Colon (tissue), 2 donors: ENCODE measurements around the gene PAPLN.
"Not testable (repeated sequence)": the region's sequence is repeated elsewhere in the genome, so short reads cannot be mapped to it uniquely, and the experiment has no call there.

Experiments used
- FAIRE-seq: peaks from 2 replicates; lab custom pipeline; 2012; peaks lifted over from hg19 to GRCh38; lab: Jason Lieb, UNC
- donor health status: control.
- donor health status: control.

The PAPLN gene

DNA sequence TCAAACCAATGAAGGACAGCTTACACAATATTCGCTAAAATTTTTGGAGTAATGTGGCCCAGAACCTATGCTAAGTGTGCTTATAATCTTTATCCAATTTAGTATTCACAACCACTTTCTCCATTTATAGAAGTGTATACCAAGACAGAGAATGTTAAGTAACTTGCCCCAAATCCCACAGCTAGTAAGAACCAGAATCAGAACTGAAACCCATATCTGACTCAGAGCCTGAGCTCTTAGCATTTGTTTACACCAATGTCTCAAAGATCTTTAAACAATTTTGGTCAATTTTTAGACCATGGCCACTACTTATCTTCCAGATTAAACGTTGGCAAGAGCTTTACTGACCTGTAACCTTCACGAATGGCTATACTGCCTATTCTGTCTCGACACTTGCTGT, 53.0 kb downstream of the PAPLN start:
- no peak for FAIRE-seq

DNA sequence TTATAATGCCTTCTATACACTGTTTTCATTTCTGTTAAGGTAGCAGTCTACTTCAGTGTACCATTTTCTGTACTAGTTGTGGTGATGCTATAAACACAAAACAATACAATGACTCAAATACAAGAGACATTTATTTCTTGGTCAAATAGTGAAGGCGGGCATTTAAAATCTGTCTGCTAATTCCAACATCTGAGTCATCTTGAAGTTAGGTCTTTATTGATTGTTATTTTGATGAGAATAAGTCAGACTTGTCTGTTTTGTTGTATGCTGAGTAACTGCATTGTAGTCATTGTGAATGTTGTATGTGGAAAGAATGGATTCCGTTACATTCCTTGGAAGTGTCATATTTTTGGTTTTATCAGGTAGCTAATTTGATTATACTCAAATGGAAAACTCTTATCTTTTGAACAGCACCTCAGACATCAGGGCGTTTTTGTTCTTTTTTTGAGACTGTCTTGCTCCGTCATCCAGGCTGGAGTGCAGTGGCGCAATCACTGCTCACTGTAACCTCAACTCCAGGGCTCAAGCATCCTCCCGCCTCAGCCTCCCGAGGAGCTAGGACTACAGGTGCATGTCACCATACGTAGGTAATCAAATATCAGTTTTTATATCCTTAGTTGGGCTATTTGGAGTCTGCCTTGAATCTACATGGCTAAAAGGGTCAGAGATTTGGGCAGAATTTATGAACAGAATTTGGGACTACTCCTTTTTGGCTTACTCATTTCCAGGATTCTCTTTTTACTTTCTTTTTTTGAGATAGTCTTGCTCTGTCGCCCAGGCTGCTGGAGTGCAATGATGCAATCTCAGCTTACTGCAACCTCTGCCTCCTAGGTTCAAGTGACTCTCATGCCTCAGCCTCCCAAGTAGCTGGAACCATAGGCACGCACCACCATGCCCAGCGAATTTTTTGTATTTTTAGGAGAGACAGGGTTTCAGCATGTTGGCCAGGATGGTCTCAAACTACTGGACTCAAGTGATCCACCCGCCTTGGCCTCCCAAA, 56.8 kb downstream of the PAPLN start:
- no peak for FAIRE-seq

DNA sequence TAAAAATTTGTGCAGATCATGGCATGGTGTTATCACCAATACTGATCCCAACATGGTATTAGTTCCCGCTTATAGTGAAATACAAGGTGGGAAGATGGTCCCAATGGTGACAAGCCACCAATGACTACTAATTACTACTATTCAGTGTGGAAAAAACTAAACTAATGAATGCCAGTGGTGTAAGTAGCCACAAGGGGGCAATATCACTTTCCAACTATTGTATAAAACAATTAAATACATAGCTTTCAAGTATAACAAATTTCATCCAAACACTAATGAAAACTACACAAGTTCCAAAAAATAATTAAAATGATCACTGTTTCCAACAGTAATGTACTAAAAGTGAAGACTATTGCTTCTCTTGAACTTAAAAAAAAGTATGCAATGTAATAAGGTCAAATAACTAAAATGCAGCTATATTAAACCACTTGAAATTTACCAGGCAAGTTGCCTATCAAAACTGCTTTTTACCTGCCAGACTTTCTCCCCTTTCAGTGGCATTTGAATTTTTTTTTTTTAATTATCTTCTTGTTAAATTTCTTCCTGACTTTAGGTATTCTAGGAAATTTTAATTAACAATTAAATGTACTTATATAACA, 58.0 kb downstream of the PAPLN start:
- peak; percentile 43 for FAIRE-seq

DNA sequence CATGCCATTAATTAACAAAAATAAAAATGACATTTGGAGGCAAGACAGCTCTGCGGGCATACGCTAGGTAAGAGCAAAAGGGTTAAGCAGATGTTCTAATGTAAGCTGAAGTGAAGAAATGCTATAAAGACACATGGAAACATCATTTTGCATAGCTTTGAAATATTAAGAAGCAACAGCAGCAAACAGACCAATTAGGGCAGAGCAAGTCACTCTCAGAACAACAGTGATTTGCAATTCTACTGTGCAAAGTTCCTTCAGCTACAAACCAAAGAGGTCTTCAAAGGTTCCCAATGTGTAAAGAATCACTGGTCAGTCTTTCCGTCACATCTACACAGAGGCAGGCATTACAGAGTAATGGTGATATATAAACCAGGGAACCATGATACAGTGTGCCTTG, 68.2 kb downstream of the PAPLN start:
- no peak for FAIRE-seq

DNA sequence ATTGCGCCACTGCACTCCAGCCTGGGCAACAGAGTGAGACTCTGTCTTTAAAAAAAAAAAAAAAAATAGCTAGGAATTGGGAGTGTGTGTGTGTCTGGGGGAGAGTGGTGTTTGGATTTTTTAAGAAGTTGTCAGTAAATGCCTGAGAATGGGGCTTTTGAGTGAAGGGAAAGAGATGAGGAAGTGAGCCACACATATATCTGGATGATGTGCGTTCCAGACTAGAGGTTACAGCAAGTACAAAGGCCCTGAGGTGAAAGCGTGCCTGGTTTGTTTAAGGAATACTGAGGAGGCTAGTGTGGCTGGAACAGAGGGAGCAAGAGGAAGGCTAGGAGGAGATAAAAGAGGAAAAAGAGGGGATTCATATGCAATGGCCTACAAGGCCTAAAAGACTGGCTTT, 70.0 kb downstream of the PAPLN start:
- FAIRE-seq, result no peak

DNA sequence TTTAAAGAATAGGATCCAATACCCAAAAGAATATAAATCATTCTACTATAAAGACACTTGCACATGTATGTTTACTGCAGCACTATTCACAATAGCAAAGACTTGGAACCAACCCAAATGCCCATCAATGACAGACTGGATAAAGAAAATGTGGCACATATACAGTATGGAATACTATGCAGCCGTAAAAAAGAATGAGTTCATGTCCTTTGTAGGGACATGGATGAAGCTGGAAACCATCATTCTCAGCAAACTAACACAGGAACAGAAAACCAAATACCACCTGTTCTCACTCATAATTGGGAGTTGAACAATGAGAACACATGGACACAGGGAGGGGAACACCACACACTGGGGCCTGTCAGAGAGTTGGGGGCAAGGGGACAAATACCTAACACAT, 71.9 kb downstream of the PAPLN start:
- FAIRE-seq, result not testable (repeated sequence)

DNA sequence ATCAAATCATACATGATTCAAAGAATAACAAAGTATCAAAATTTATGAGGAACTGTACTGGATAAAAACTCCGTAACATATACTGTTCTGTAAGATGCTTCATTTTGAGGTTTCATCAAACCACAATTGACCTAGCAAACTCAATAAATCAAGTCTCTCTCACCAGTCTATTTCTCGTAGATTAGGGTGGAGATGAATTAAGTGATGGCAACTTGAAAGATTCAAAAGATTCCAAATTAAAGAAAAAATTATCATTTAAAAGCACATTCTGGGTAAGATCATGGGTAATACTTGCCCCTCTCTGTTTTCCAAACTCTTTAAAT, 74.4 kb downstream of the PAPLN start:
- FAIRE-seq, result no peak

DNA sequence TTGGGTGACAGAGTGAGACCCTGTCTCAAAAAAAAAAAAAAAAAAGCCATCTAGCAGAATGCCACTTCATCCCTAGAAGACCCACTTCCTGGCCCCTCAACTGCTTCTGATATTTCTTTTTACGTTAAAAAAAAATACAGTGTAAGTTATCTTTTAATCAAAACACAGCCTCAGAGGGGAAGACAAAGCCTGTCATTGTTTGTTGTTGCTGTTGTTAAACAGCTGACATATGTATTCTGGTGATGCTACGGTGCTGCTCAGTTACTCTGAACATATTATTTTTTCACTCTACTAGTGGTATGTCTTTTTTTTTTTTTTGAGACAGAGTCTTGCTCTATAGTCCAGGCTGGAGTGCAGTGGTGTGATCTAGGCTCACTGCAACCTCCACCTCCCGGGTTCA, 75.4 kb downstream of the PAPLN start:
- FAIRE-seq, result no peak

DNA sequence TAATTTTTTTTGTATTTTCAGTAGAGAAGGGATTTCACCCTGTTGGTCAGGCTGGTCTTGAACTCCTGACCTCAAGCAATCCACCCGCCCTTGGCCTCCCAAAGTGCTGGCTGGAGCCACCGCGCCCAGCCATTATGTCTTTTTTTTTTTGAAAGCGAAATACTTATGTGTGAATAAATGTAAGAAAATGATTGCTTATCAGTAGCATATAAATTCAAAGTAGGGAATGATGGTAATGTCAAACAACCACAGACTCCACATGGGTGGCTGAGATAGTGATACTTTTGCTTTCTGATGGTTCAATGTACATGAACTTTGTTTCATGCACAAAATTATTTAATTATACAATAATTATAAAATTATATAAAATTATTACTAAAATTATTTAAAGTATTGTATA, 75.8 kb downstream of the PAPLN start:
- no peak for FAIRE-seq

DNA sequence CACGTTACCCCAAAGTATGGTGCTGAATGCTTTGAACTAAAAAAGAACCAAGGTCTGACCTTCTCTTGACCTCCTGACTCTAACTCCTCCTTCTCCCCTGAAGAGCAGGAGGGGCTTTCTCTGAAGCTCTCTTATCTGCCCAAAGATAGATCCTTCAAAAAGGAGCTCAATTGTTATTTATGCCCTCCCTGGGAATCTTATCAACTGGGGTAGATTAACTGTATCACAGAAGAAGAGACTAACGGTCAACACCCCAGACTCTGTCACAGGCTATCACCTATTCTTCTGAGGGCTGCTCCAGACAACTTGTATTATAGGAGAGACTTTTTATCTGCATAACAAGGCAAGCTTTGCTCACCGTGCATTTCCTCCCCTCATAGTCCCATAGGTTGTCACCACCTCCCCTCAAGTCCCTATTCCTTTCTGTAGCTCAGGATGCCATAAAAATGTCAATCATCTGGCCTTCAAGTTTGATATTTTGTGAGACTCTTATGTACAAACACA, 86.6 kb downstream of the PAPLN start:
- FAIRE-seq, result no peak
